Cardiac fibroblast (primary cell): ENCODE results near the gene PTPRT.

Experiments used
- DNase-seq, 2 donors: peaks; one replicate each; pipeline versions ENCODE4 v3.0.0 to v3.0.0-alpha.2; 2010; ENCODE audit warnings: low read depth in 2 of 2
- H3K4me3 ChIP-seq, 2 donors: replicated peaks in 1 of 2; 1 replicate in 1 of 2; 2 replicates in 1 of 2; pipeline ENCODE4 v1.5.1; 2011; ENCODE audit warnings: low read depth in 2 of 2, low read length in 2 of 2, mild to moderate bottlenecking in 2 of 2, moderate library complexity in 1 of 2
- CTCF ChIP-seq: IDR thresholded peaks from one replicate; pipeline ENCODE4 v1.5.1; 2011; ENCODE audit warnings: low read depth, mild to moderate bottlenecking, low read length, inconsistent platforms

PTPRT gene

DNA sequence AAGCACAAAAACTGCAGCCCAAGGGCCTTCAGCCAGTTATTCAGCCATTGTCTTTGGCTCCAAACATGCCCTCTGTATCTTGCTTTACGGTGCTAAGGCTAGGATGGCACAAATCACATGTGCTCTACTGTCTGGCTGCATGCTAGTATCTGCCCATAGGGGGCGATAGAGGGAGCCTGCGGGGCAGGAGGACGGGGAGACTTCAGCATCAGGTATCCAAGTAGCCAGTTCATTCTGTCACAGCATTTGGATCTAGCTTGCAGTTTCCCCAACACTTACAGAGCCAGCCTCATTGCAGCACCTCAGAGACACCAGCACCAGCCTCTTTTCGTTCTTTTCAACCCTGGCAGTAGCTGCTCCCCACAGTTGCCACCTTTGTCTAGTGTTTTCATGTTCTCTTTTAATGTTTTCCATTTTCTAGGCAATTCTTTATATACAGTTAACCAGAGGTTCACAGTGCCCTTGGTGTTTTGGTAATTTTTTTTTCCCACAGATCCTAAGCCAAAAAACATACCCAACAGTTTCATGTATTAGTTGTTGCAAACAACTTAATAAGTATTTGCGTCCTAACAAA is 705.9 kb downstream of the PTPRT start:
- H3K4me3 ChIP-seq: no peak overlapping the region
- peak; percentile 18 for TF ChIP-seq CTCF
- DNase-seq: no peak

GRCh38 chr20:42482808-42483207 is 706.9 kb downstream of the PTPRT start:
- TF ChIP-seq CTCF: no peak
- H3K4me3 ChIP-seq: no peak overlapping the region
- DNase-seq: no peak

DNA sequence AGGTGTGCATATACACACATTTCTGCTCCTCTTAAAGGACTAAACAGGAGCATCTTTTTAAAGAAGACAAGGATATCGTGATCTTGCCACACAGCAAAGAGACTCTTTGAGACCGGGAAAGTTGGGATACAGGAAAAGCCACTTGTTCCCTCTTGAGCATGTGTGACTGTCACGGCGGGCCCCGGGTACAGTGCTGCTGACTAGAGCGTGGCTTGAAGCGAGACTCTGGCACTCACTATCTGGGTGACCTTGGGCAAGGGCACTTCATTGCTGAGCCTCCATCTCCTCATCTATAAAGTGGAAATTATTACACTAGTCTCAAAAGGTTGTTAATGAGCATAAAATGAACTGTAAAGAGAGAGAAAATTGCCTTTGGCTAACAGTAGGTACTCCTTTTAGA is 713.9 kb downstream of the PTPRT start:
- no peak overlapping the region for H3K4me3 ChIP-seq
- TF ChIP-seq CTCF: no peak
- DNase-seq: no peak

GRCh38 chr20:42474646-42475045 is 715.1 kb downstream of the PTPRT start:
- no peak for DNase-seq
- TF ChIP-seq CTCF: no peak
- H3K4me3 ChIP-seq: no peak overlapping the region

- TF ChIP-seq CTCF: no peak
- no peak for DNase-seq
Observed at GRCh38 chr20:42472198-42472597, 717.5 kb downstream of the PTPRT start.

DNA sequence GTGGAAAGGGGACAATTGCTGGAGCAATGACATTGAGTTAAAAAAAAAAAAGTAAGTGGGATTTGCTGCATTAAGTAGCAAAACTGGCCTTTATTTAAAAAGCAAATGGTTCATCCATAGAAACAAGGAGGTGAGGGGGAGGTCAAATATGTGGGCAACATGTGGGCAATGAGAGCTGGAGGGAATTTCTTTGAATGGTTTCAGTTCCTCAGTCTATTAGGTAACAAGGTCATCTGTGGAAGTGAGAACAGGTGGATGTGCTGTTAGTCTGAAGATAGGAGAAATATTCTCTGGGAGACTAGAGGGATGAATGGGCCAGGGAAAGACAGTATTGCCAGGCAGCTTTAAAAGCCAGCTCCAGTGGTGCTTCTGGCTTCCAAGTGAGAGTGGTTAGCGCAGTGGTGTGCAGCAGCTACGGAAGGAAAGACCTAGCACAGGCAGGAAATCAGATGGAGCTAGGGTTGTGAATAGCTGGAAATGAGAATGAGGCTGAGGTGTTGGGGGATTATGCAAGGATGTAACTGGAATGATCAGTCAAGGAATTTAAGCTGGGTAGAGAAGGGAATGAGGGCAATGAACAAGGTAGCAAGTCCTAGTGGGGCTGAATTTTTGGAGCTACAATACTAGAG is 727.6 kb downstream of the PTPRT start:
- DNase-seq: no peak
- TF ChIP-seq CTCF: no peak
- H3K4me3 ChIP-seq: no peak overlapping the region

More at GRCh38 chr20:42472198-42472597, 717.5 kb downstream of the PTPRT start:
- H3K4me3 ChIP-seq: no peak overlapping the region

DNA sequence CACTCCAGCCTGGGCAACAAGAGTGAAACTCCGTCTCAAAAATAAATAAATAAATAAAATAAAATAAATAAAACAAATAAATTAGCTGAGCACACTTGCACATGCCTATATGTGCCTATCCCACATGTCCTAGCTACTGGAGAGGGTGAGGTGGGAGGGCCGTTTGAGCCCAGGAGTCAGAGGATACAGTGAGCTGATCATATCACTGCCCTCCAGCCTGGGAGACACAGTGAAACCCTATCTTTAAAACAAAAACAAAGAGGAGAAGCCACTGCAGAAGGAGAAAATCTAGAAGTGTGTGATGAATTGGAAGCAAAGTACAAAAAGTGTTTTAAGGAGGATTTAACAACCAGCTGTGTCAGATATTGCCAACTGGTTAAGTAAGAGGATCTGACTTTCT is 728.4 kb downstream of the PTPRT start:
- no peak for TF ChIP-seq CTCF
- H3K4me3 ChIP-seq: no peak overlapping the region
- DNase-seq: no peak
